Right atrium auricular region (tissue), 2 donors: ENCODE measurements around the gene SAMD4B. TPM values are rescaled to one million over a fixed set of nuclear protein-coding genes. Genes with fewer than 3 reads are reported as not detected.

ENCODE experiments used
- DNase-seq: peaks from one replicate; pipeline ENCODE4 v3.0.0-alpha.2; 2019; ENCODE audit warnings: low spot score
- H3K27ac ChIP-seq, 2 donors: fragments of 200-600 bp; sonication (generic); 1 replicate in 1 of 2; 2 replicates in 1 of 2; pipeline ENCODE4 v1.5.1; 2016 to 2019
- H3K27me3 ChIP-seq, 2 donors: fragments of 200-600 bp; sonication (generic); one replicate each; pipeline versions ENCODE4 v1.5.1 to v1.6.0; 2017 to 2019
- H3K36me3 ChIP-seq: fragments of 200-600 bp; sonication (generic); one replicate; pipeline ENCODE4 v1.5.1; 2016
- H3K4me1 ChIP-seq, 2 donors: fragments of 200-600 bp; sonication (generic); one replicate each; pipeline versions ENCODE4 v1.5.1 to v1.6.0; 2017 to 2019
- H3K4me3 ChIP-seq, 2 donors: fragments of 200-600 bp; sonication (generic); 1 replicate in 1 of 2; 2 replicates in 1 of 2; pipeline ENCODE4 v1.5.1; 2017 to 2019; ENCODE audit warnings: mild to moderate bottlenecking in 1 of 2, moderate library complexity in 1 of 2
- H3K9me3 ChIP-seq, 2 donors: fragments of 200-600 bp; sonication (generic); one replicate each; pipeline ENCODE4 v1.5.1; 2019
- total RNA-seq, 2 donors: library from RNA; depleted of rRNA; stranded (reverse); fragments of >200 nt; gene quantifications; one replicate each; pipeline ENCODE4 v1.1.0, GENCODE V29; 2016
- TF ChIP-seq, protein P1 (sequence below), 2 donors: fragments of 200-600 bp; sonication (generic); IDR thresholded peaks; one replicate each; pipeline ENCODE4 v1.5.1; 2019; ENCODE audit warnings: antibody characterized with exemption in 2 of 2

Gene SAMD4B
- total RNA-seq, 2 donors from 2014 or later: 48.5 to 97.6 TPM

DNA sequence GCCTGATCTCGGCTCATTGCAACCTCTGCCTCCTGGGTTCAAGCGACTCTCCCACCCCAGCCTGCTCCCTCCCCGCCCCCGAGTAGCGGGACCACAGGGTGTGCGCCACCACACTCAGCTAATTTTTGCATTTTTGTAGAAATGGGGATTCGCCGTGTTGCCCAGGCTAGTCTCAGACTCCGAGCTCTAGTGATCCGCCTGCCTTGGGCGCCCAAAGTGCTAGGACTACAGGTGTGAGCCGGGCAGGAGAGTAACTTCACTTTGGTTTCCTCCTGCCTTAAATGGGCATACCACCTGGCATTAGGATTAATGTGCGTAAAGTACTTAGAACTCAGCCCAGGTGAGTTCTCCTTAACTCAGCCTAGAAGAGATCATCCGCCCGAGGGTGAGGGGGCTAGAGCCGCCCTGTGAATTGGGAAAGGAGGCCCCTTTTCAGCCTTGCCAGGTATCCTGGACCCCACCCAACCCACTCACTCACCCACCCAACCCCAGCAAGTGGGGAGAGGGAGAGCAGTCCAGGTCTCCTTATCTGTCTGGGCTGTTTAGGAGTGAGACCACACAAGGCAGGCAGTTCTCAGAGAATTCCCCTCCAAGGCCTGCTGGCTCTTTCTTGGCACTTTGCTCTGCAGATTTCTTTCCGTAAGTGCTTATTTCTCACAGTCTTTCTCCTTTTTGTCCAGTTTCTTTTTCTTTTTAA lies 63.2 kb downstream of the SAMD4B start:
- Histone ChIP-seq H3K27me3 (no peaks in the 10 kb centered on the region), H3K36me3 (peaks cover 25% of the 10 kb centered on the region), H3K4me3 (peak overlapping the region; percentile 86 to 89), H3K4me1 (peaks cover 0 to 54% of the 10 kb centered on the region in 2 donors), H3K27ac (peak overlapping the region; percentile 99 to 100), H3K9me3 (no peaks in the 10 kb centered on the region)
- peak; percentile 59 for DNase-seq
- TF ChIP-seq, protein P1, sequence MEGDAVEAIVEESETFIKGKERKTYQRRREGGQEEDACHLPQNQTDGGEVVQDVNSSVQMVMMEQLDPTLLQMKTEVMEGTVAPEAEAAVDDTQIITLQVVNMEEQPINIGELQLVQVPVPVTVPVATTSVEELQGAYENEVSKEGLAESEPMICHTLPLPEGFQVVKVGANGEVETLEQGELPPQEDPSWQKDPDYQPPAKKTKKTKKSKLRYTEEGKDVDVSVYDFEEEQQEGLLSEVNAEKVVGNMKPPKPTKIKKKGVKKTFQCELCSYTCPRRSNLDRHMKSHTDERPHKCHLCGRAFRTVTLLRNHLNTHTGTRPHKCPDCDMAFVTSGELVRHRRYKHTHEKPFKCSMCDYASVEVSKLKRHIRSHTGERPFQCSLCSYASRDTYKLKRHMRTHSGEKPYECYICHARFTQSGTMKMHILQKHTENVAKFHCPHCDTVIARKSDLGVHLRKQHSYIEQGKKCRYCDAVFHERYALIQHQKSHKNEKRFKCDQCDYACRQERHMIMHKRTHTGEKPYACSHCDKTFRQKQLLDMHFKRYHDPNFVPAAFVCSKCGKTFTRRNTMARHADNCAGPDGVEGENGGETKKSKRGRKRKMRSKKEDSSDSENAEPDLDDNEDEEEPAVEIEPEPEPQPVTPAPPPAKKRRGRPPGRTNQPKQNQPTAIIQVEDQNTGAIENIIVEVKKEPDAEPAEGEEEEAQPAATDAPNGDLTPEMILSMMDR (IDR thresholded peaks at IDR 0.05): no peak

DNA sequence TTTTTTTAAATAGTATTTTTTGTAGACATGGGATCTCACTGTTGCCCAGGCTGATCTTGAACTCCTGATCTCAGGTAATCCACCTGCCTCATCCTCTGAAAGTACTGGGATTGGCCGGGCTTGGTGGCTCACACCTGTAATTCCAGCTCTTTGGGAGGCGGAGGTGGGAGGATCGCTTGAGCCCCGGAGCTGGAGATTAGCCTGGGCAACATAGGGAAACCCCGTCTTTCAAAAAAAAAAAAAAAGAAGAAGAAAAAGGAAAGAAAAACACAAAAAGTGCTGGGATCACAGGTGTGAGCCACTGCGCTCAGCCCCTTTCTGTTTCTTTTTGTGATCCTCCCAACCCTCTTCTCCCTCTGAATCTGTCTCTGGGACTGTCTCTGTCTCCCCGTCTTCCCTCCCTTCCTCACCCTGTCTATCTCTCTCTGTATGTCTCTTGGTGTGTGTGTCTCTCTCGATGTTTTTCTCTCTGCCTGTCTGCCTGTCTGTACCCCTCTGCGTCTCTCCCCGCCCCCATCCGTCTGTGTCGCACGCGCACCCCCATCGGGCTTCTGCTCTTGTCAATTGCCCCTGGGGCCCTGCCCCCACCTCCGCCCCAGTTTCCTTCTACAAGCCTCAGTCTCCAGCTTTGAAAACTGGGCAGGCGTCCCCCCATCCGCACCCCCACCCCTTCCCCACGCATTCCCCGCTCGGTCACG lies 63.9 kb downstream of the SAMD4B start:
- Histone ChIP-seq H3K9me3 (no peaks in the 10 kb centered on the region), H3K4me1 (peaks cover 0 to 57% of the 10 kb centered on the region in 2 donors), H3K27ac (peak overlapping the region; percentile 99 to 100), H3K27me3 (no peaks in the 10 kb centered on the region), H3K36me3 (peaks cover 25% of the 10 kb centered on the region), H3K4me3 (peak overlapping the region; percentile 86 to 89)
- TF ChIP-seq, protein P1 (IDR thresholded peaks at IDR 0.05): no peak
- peak; percentile 59 for DNase-seq

DNA sequence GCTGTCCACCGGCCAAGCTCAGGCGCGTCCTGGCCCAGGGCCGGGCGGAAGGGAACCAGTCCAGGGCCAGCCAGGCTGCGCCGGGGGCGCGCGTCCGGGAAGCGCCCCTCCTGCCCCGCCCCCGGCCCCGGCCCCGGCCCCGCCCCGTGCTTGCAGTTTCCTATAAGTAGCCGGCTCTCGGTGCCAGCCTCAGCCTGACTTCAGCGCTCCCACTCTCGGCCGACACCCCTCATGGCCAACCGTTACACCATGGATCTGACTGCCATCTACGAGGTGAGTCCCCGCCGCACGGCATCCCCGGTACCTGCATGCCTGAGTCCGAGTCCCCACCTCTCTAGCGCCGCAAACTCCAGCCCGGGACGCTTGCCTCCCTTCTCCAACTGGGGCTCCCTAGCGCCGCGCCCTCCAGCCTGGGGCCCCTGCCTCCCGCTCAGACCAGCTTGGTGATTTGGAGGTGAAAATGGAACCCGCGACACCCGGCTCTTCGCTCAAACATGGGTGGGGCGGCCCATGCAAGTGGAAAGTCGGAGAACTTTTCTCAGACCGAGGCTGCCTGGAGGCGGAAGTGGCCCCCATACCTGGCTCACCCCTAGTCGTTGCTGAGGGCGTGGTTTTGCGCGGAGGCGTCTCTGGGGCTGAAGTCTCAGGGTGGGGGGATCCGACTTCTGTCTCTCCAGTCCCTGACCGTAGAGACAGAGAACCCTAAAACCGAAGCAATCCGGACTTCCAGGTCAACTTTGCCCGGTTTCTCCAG lies 64.6 kb downstream of the SAMD4B start, which contains the start of gene ZFP36:
TSS of gene ZFP36 (plus strand) at position 192 of the 754 bp plus-strand sequence. CDS start at position 250, 58 bp downstream.
- peaks cover 25% of the 10 kb centered on the region for H3K36me3 ChIP-seq
- H3K27ac ChIP-seq: peak within 1 kb of the TSS; percentile 99 to 100
- no peaks in the 10 kb centered on the region for H3K27me3 ChIP-seq
- H3K4me3 ChIP-seq: peak within 1 kb of the TSS; percentile 86 to 89
- TF ChIP-seq, protein P1 (IDR thresholded peaks at IDR 0.05): no peak
- peak; percentile 98 for DNase-seq
- H3K9me3 ChIP-seq: no peaks in the 10 kb centered on the region
- peaks cover 0 to 57% of the 10 kb centered on the region in 2 donors for H3K4me1 ChIP-seq

DNA sequence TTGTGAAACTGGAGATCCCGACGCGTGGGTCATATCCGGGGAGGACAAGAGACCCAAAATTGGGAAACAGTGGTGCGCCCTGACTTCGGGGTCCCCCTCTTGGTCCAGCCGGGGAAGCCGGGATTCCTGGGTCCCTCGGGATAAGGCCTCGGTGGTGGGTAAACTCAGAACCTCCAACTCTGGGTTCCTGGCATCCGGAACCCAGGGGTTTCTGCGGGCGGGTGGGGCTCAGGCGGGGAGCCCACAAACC lies 65.1 kb downstream of the SAMD4B start:
- DNase-seq: peak; percentile 68
- peak overlapping the region; percentile 99 to 100 for H3K27ac ChIP-seq
- no peaks in the 10 kb centered on the region for H3K27me3 ChIP-seq
- H3K4me3 ChIP-seq: peak overlapping the region; percentile 86 to 89
- H3K36me3 ChIP-seq: peaks cover 25% of the 10 kb centered on the region
- H3K9me3 ChIP-seq: no peaks in the 10 kb centered on the region
- H3K4me1 ChIP-seq: peaks cover 0 to 52% of the 10 kb centered on the region in 2 donors
- TF ChIP-seq, protein P1 (IDR thresholded peaks at IDR 0.05): no peak

DNA sequence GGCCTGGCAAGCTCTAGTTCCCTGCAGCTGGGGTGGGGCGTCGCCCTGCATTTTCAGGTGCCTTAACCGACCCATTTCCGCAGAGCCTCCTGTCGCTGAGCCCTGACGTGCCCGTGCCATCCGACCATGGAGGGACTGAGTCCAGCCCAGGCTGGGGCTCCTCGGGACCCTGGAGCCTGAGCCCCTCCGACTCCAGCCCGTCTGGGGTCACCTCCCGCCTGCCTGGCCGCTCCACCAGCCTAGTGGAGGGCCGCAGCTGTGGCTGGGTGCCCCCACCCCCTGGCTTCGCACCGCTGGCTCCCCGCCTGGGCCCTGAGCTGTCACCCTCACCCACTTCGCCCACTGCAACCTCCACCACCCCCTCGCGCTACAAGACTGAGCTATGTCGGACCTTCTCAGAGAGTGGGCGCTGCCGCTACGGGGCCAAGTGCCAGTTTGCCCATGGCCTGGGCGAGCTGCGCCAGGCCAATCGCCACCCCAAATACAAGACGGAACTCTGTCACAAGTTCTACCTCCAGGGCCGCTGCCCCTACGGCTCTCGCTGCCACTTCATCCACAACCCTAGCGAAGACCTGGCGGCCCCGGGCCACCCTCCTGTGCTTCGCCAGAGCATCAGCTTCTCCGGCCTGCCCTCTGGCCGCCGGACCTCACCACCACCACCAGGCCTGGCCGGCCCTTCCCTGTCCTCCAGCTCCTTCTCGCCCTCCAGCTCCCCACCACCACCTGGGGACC lies 65.6 kb downstream of the SAMD4B start:
- TF ChIP-seq, protein P1 (IDR thresholded peaks at IDR 0.05): no peak
- no peaks in the 10 kb centered on the region for H3K27me3 ChIP-seq
- H3K36me3 ChIP-seq: peaks cover 25% of the 10 kb centered on the region
- no peaks in the 10 kb centered on the region for H3K9me3 ChIP-seq
- peak overlapping the region; percentile 99 to 100 for H3K27ac ChIP-seq
- DNase-seq: no peak
- peak overlapping the region; percentile 86 to 89 for H3K4me3 ChIP-seq
- H3K4me1 ChIP-seq: peaks cover 0 to 47% of the 10 kb centered on the region in 2 donors
